WTC11 (cell line): ENCODE measurements around the gene ILF3. TPM values are rescaled to one million over a fixed set of nuclear protein-coding genes. Genes with fewer than 3 reads are reported as not detected.
A peak's percentile ranks its signal among the peaks of the same experiment; 100 is the strongest.

ENCODE experiments used
- ATAC-seq: fragments of 200-7000 bp; cut with Tn5 transposase; 2 replicates; pipeline ENCODE4 v1.10.0; 2021; ENCODE audit warnings: mild to moderate bottlenecking, moderate library complexity
- CTCF ChIA-PET: fragments of 300-600 bp; sonication (Branson Sonifier 250); formaldehyde crosslinking; loops from one replicate; lab custom pipeline; 2021; ENCODE audit warnings: antibody characterized with exemption; lab: Charles Lee
- POLR2A ChIA-PET: fragments of 350-600 bp; sonication (Branson Sonifier 250); formaldehyde crosslinking; loops from one replicate; lab custom pipeline; 2021; ENCODE audit warnings: antibody characterized with exemption; lab: Charles Lee
- DNase-seq: peaks from one replicate; pipeline ENCODE4 v3.0.0; 2021; ENCODE audit warnings: low spot score
- H3K27ac Mint-ChIP-seq: 2 replicates; pipeline ENCODE4 v1.8.0; 2021; ENCODE audit warnings: mixed read lengths
- H3K27me3 Mint-ChIP-seq: 2 replicates; pipeline ENCODE4 v1.8.0; 2021; ENCODE audit warnings: low read depth, mild to moderate bottlenecking, moderate library complexity, mixed read lengths
- H3K36me3 Mint-ChIP-seq: 2 replicates; pipeline ENCODE4 v1.8.0; 2021; ENCODE audit warnings: mixed read lengths
- H3K4me1 Mint-ChIP-seq: 2 replicates; pipeline ENCODE4 v1.8.0; 2022; ENCODE audit warnings: mixed read lengths
- H3K4me3 Mint-ChIP-seq: 2 replicates; pipeline ENCODE4 v1.8.0; 2021; ENCODE audit warnings: mild to moderate bottlenecking, moderate library complexity, mixed read lengths
- H3K9me3 Mint-ChIP-seq: 2 replicates; pipeline ENCODE4 v1.8.0; 2021; ENCODE audit warnings: mixed read lengths
- FOXP1 ChIP-seq: sonication (generic); formaldehyde crosslinking; IDR thresholded peaks from 2 replicates; pipeline ENCODE4 v1.8.0; 2022; ENCODE audit warnings: missing genetic modification reagents, mild to moderate bottlenecking, moderate library complexity, borderline replicate concordance
- HMGA2 ChIP-seq: fragments of 250-450 bp; sonication (Bioruptor Pico); IDR thresholded peaks from 2 replicates; pipeline ENCODE4 v1.4.0; 2021; ENCODE audit warnings: mild to moderate bottlenecking, moderate library complexity
- IRF2 ChIP-seq: sonication (generic); formaldehyde crosslinking; IDR thresholded peaks from 2 replicates; pipeline ENCODE4 v1.8.0; 2022; ENCODE audit warnings: low read depth, missing genetic modification reagents, borderline replicate concordance
- JAZF1 ChIP-seq: fragments of 250-450 bp; sonication (Bioruptor Pico); IDR thresholded peaks from 2 replicates; pipeline ENCODE4 v1.9.0; 2021; ENCODE audit warnings: moderate library complexity, mild to moderate bottlenecking, inconsistent platforms
- JUN ChIP-seq: sonication (generic); formaldehyde crosslinking; IDR thresholded peaks from 2 replicates; pipeline ENCODE4 v1.8.0; 2023; ENCODE audit warnings: mild to moderate bottlenecking, missing genetic modification reagents
- PRRX2 ChIP-seq: fragments of 250-450 bp; sonication (Bioruptor Pico); IDR thresholded peaks from 2 replicates; pipeline ENCODE4 v1.8.0; 2021; ENCODE audit warnings: mild to moderate bottlenecking
- RELA ChIP-seq: sonication (generic); formaldehyde crosslinking; IDR thresholded peaks from 2 replicates; pipeline ENCODE4 v1.8.1; 2022; ENCODE audit warnings: missing genetic modification reagents, mild to moderate bottlenecking, borderline replicate concordance
- SP1 ChIP-seq: sonication (generic); formaldehyde crosslinking; conservative IDR thresholded peaks from 2 replicates; pipeline ENCODE4 v1.8.1; 2022; ENCODE audit warnings: missing genetic modification reagents
- TEAD1 ChIP-seq: sonication (generic); formaldehyde crosslinking; IDR thresholded peaks from 2 replicates; pipeline ENCODE4 v1.8.0; 2022; ENCODE audit warnings: mild to moderate bottlenecking, missing genetic modification reagents
- ZBTB21 ChIP-seq: sonication (generic); formaldehyde crosslinking; IDR thresholded peaks from 2 replicates; pipeline ENCODE4 v1.8.1; 2023; ENCODE audit warnings: mild to moderate bottlenecking, missing genetic modification reagents, borderline replicate concordance
- ZNF671 ChIP-seq: fragments of 250-450 bp; sonication (Bioruptor Pico); IDR thresholded peaks from 2 replicates; pipeline ENCODE4 v1.8.0; 2021; ENCODE audit warnings: mild to moderate bottlenecking
- total RNA-seq: library from RNA; stranded (reverse); gene quantifications from 3 replicates; pipeline ENCODE4 v1.2.3, GENCODE V29; 2021
- TF ChIP-seq, protein P1 (sequence below): fragments of 250-450 bp; sonication (Bioruptor Pico); IDR thresholded peaks from 2 replicates; pipeline ENCODE4 v1.9.0; 2021; ENCODE audit warnings: mild to moderate bottlenecking
- TF ChIP-seq, protein P2 (sequence below): sonication (generic); formaldehyde crosslinking; IDR thresholded peaks from 2 replicates; pipeline ENCODE4 v1.8.1; 2023; ENCODE audit warnings: mild to moderate bottlenecking, missing genetic modification reagents, moderate library complexity
- TF ChIP-seq, protein P3 (sequence below): sonication (generic); formaldehyde crosslinking; IDR thresholded peaks from 2 replicates; pipeline ENCODE4 v1.8.1; 2023; ENCODE audit warnings: mild to moderate bottlenecking, missing genetic modification reagents, moderate library complexity
- TF ChIP-seq, protein P4 (sequence below): sonication (generic); formaldehyde crosslinking; IDR thresholded peaks from 2 replicates; pipeline ENCODE4 v1.8.1; 2022; ENCODE audit warnings: mild to moderate bottlenecking, moderate library complexity, missing genetic modification reagents
- TF ChIP-seq, protein P5 (sequence below): sonication (generic); formaldehyde crosslinking; IDR thresholded peaks from 2 replicates; pipeline ENCODE4 v1.8.1; 2022; ENCODE audit warnings: missing genetic modification reagents, borderline replicate concordance
- TF ChIP-seq, protein P6 (sequence below): sonication (generic); formaldehyde crosslinking; IDR thresholded peaks from 2 replicates; pipeline ENCODE4 v1.8.0; 2023; ENCODE audit warnings: missing genetic modification reagents
- TF ChIP-seq, protein P7 (sequence below): sonication (generic); formaldehyde crosslinking; IDR thresholded peaks from 2 replicates; pipeline ENCODE4 v1.8.0; 2022; ENCODE audit warnings: mild to moderate bottlenecking, missing genetic modification reagents
- TF ChIP-seq, protein P8 (sequence below): sonication (generic); formaldehyde crosslinking; conservative IDR thresholded peaks from 2 replicates; pipeline ENCODE4 v1.8.1; 2023; ENCODE audit warnings: mild to moderate bottlenecking, low read depth, missing genetic modification reagents, moderate library complexity

Gene ILF3
- total RNA-seq, 1 experiment from 2014 or later = 659 TPM

DNA sequence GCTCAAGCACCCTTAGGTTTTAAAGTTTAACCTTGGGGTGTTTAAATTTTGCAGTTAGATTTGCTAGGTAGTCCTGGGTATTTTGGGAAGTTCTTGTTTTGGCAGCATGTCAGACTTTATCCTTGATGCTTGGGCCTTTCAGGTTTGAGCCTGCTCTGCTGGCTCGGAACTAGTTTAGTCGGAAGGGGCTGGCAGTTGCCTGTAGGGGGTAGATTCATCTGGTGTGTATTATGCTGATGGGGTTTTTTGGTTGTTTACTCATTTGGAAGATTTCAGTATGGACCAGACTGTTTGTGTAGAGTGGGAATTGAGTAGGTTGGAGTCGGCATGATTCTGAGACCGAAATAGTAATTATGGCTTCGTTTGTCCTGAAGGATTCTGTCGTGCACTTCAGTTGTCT is 15.1 kb downstream of the ILF3 start:
- peak overlapping the region; percentile 86 for H3K27ac Mint-ChIP-seq
- no peaks in the 10 kb centered on the region for H3K9me3 Mint-ChIP-seq
- H3K4me3 Mint-ChIP-seq = no peak overlapping the region
- TF ChIP-seq, protein P1, sequence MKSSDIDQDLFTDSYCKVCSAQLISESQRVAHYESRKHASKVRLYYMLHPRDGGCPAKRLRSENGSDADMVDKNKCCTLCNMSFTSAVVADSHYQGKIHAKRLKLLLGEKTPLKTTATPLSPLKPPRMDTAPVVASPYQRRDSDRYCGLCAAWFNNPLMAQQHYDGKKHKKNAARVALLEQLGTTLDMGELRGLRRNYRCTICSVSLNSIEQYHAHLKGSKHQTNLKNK (CRISPR knock-in tag) = no peak
- TF ChIP-seq, protein P2, sequence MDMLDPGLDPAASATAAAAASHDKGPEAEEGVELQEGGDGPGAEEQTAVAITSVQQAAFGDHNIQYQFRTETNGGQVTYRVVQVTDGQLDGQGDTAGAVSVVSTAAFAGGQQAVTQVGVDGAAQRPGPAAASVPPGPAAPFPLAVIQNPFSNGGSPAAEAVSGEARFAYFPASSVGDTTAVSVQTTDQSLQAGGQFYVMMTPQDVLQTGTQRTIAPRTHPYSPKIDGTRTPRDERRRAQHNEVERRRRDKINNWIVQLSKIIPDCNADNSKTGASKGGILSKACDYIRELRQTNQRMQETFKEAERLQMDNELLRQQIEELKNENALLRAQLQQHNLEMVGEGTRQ (CRISPR knock-in tag) = no peak
- TF ChIP-seq FOXP1 (CRISPR knock-in tag) (no peak), ZNF671 (no peak), SP1 (CRISPR knock-in tag) (no peak), RELA (no peak), HMGA2 (no peak), ZBTB21 (CRISPR knock-in tag) (no peak), TEAD1 (CRISPR knock-in tag) (no peak), JUN (no peak), PRRX2 (CRISPR knock-in tag) (no peak), IRF2 (CRISPR knock-in tag) (no peak), JAZF1 (CRISPR knock-in tag) (no peak)
- TF ChIP-seq, protein P3, sequence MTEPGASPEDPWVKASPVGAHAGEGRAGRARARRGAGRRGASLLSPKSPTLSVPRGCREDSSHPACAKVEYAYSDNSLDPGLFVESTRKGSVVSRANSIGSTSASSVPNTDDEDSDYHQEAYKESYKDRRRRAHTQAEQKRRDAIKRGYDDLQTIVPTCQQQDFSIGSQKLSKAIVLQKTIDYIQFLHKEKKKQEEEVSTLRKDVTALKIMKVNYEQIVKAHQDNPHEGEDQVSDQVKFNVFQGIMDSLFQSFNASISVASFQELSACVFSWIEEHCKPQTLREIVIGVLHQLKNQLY (CRISPR knock-in tag) = no peak
- TF ChIP-seq, protein P4, sequence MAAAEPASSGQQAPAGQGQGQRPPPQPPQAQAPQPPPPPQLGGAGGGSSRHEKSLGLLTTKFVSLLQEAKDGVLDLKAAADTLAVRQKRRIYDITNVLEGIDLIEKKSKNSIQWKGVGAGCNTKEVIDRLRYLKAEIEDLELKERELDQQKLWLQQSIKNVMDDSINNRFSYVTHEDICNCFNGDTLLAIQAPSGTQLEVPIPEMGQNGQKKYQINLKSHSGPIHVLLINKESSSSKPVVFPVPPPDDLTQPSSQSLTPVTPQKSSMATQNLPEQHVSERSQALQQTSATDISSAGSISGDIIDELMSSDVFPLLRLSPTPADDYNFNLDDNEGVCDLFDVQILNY (CRISPR knock-in tag) = no peak
- TF ChIP-seq, protein P5, sequence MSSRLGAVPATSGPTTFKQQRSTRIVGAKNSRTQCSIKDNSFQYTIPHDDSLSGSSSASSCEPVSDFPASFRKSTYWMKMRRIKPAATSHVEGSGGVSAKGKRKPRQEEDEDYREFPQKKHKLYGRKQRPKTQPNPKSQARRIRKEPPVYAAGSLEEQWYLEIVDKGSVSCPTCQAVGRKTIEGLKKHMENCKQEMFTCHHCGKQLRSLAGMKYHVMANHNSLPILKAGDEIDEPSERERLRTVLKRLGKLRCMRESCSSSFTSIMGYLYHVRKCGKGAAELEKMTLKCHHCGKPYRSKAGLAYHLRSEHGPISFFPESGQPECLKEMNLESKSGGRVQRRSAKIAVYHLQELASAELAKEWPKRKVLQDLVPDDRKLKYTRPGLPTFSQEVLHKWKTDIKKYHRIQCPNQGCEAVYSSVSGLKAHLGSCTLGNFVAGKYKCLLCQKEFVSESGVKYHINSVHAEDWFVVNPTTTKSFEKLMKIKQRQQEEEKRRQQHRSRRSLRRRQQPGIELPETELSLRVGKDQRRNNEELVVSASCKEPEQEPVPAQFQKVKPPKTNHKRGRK (CRISPR knock-in tag) = no peak
- TF ChIP-seq, protein P6, sequence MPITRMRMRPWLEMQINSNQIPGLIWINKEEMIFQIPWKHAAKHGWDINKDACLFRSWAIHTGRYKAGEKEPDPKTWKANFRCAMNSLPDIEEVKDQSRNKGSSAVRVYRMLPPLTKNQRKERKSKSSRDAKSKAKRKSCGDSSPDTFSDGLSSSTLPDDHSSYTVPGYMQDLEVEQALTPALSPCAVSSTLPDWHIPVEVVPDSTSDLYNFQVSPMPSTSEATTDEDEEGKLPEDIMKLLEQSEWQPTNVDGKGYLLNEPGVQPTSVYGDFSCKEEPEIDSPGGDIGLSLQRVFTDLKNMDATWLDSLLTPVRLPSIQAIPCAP = no peak
- TF ChIP-seq, protein P7, sequence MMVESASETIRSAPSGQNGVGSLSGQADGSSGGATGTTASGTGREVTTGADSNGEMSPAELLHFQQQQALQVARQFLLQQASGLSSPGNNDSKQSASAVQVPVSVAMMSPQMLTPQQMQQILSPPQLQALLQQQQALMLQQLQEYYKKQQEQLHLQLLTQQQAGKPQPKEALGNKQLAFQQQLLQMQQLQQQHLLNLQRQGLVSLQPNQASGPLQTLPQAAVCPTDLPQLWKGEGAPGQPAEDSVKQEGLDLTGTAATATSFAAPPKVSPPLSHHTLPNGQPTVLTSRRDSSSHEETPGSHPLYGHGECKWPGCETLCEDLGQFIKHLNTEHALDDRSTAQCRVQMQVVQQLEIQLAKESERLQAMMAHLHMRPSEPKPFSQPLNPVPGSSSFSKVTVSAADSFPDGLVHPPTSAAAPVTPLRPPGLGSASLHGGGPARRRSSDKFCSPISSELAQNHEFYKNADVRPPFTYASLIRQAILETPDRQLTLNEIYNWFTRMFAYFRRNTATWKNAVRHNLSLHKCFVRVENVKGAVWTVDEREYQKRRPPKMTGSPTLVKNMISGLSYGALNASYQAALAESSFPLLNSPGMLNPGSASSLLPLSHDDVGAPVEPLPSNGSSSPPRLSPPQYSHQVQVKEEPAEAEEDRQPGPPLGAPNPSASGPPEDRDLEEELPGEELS (CRISPR knock-in tag) = no peak
- TF ChIP-seq, protein P8, sequence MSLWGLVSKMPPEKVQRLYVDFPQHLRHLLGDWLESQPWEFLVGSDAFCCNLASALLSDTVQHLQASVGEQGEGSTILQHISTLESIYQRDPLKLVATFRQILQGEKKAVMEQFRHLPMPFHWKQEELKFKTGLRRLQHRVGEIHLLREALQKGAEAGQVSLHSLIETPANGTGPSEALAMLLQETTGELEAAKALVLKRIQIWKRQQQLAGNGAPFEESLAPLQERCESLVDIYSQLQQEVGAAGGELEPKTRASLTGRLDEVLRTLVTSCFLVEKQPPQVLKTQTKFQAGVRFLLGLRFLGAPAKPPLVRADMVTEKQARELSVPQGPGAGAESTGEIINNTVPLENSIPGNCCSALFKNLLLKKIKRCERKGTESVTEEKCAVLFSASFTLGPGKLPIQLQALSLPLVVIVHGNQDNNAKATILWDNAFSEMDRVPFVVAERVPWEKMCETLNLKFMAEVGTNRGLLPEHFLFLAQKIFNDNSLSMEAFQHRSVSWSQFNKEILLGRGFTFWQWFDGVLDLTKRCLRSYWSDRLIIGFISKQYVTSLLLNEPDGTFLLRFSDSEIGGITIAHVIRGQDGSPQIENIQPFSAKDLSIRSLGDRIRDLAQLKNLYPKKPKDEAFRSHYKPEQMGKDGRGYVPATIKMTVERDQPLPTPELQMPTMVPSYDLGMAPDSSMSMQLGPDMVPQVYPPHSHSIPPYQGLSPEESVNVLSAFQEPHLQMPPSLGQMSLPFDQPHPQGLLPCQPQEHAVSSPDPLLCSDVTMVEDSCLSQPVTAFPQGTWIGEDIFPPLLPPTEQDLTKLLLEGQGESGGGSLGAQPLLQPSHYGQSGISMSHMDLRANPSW (CRISPR knock-in tag) = no peak
- CTCF ChIA-PET = interaction anchor here (1.0 kb wide), 1 partner anchor 88 kb away, joined by 3 read pairs; no protein-coding TSS in a partner anchor
- POLR2A ChIA-PET = no interaction called here
- H3K36me3 Mint-ChIP-seq = peaks cover 61% of the 10 kb centered on the region
- H3K4me1 Mint-ChIP-seq = 0 out of 2 replicates have a peak, but pooled peaks cover 4% of the 10 kb centered on the region
- ATAC-seq (no peak), DNase-seq (no peak)
- no peaks in the 10 kb centered on the region for H3K27me3 Mint-ChIP-seq
